Stomach (tissue), 9 donors: ENCODE measurements around the gene FGF14. TPM values are rescaled to one million over a fixed set of nuclear protein-coding genes. Genes with fewer than 3 reads are reported as not detected.
A peak's percentile ranks its signal among the peaks of the same experiment; 100 is the strongest.
"Not testable (repeated sequence)": the region's sequence is repeated elsewhere in the genome, so short reads cannot be mapped to it uniquely, and the experiment has no call there.

Experiments used
- DNase-seq, 2 donors: peaks; one replicate each; pipeline versions ENCODE4 v3.0.0 to v3.0.0-alpha.2; 2013 to 2019
- H3K27ac ChIP-seq, 5 donors: fragments of 200-600 bp in 4 of 5; sonication (generic) in 4 of 5; one replicate each; pipeline ENCODE4 v1.5.1; 2013 to 2019; ENCODE audit warnings: mild to moderate bottlenecking in 1 of 5, moderate library complexity in 1 of 5
- H3K27me3 ChIP-seq, 3 donors: fragments of 200-600 bp; sonication (generic); one replicate each; pipeline ENCODE4 v1.5.1; 2017 to 2019; ENCODE audit warnings: mixed run types in 1 of 3
- H3K36me3 ChIP-seq, 4 donors: fragments of 200-600 bp; sonication (generic); 1 replicate in 3 of 4; 2 replicates in 1 of 4; pipeline ENCODE4 v1.5.1; 2016 to 2019
- H3K4me1 ChIP-seq, 4 donors: fragments of 200-600 bp; sonication (generic); one replicate each; pipeline ENCODE4 v1.5.1; 2016 to 2019
- H3K4me3 ChIP-seq, 4 donors: fragments of 200-600 bp; sonication (generic) in 3 of 4; one replicate each; pipeline ENCODE4 v1.5.1; 2016 to 2019; ENCODE audit warnings: mild to moderate bottlenecking in 1 of 4
- H3K9me3 ChIP-seq, 4 donors: fragments of 200-600 bp; sonication (generic); one replicate each; pipeline ENCODE4 v1.5.1; 2016 to 2019
- EP300 ChIP-seq: sonication (generic); formaldehyde crosslinking; IDR thresholded peaks from one replicate; pipeline ENCODE4 v1.6.1; 2017; ENCODE audit warnings: antibody characterized with exemption
- POLR2A ChIP-seq, 4 donors: fragments of 450-650 bp; IDR thresholded peaks; one replicate each; pipeline ENCODE4 v1.6.1; 2016; ENCODE audit warnings: antibody characterized with exemption in 4 of 4, control low read depth in 2 of 4, mild to moderate bottlenecking in 1 of 4, moderate library complexity in 1 of 4
- POLR2AphosphoS5 ChIP-seq, 3 donors: sonication (generic); formaldehyde crosslinking; IDR thresholded peaks; one replicate each; pipeline ENCODE4 v1.6.1; 2016; ENCODE audit warnings: antibody characterized with exemption in 3 of 3
- WGBS, 5 donors: extraction: QIAGEN DNeasy Blood & Tissue Kit in 3 of 5; methylation state at CpG; one replicate each; pipeline versions ENCODE4 v1.1.5 to v1.1.7; 2013 to 2018; 5-methylcytosine and 5-hydroxymethylcytosine counted together
- intact Hi-C: fragments of 100-400 bp; cut with DNase I; formaldehyde crosslinking; loops from one replicate; pipeline ENCODE4 v1.15.1; 2023; ENCODE audit warnings: low total_unique reads
- polyA plus RNA-seq, 3 donors: library from polyadenylated mRNA; stranded (reverse); fragments of 200-250 nt; gene quantifications; one replicate each; pipeline ENCODE4 v1.2.3, GENCODE V29; 2013
- total RNA-seq, 5 donors: library from RNA; depleted of rRNA; stranded (reverse); fragments of >200 nt; gene quantifications; one replicate each; pipeline versions ENCODE4 v1.1.0 to v1.2.3, GENCODE V29; 2014 to 2016
- TF ChIP-seq, protein P1 (sequence below), 7 experiments: fragments of 450-650 bp in 4 of 7; fragments of 200-600 bp in 3 of 7; sonication (generic) in 3 of 7; IDR thresholded peaks; one replicate each; pipeline ENCODE4 v1.5.1; 2016 to 2019; ENCODE audit warnings: antibody characterized with exemption in 7 of 7, control low read depth in 2 of 7, mild to moderate bottlenecking in 1 of 7
- donor health status: healthy with polysubstance abuse.
- donor health status: Bipolar disorder and iron deficiency.
- donor health status: healthy.

Gene FGF14
- total and polyA plus RNA-seq, 8 donors = 0.08 to 6.6 (median 0.54) TPM

DNA sequence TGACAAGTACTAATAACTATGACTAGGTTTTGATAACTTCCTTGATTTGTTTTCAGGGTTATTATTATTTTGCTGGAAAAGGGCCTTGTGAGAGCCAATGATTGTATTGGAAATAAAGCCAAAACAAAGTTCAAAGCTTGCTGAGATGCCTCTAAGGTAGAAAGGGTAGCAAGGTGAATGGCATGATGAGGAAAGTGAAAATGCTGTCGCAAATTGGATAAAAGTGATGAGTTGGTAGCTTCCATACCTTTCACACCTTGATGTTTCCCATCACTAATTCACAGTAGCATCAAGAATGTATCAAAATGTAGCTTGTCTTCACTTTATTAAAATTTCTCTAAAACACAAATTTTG, 259.4 kb downstream of the FGF14 start:
- intact Hi-C loops = no loop called here
- Histone ChIP-seq H3K9me3 (no peaks in the 10 kb centered on the region), H3K36me3 (no peaks in the 10 kb centered on the region), H3K27ac (no peak overlapping the region), H3K4me3 (no peak overlapping the region), H3K4me1 (no peaks in the 10 kb centered on the region), H3K27me3 (no peaks in the 10 kb centered on the region)
- no peak for DNase-seq
- TF ChIP-seq POLR2A (IDR thresholded peaks at IDR 0.05) (no peak), EP300 (no peak), POLR2AphosphoS5 (IDR thresholded peaks at IDR 0.05) (no peak)
- TF ChIP-seq, protein P1, sequence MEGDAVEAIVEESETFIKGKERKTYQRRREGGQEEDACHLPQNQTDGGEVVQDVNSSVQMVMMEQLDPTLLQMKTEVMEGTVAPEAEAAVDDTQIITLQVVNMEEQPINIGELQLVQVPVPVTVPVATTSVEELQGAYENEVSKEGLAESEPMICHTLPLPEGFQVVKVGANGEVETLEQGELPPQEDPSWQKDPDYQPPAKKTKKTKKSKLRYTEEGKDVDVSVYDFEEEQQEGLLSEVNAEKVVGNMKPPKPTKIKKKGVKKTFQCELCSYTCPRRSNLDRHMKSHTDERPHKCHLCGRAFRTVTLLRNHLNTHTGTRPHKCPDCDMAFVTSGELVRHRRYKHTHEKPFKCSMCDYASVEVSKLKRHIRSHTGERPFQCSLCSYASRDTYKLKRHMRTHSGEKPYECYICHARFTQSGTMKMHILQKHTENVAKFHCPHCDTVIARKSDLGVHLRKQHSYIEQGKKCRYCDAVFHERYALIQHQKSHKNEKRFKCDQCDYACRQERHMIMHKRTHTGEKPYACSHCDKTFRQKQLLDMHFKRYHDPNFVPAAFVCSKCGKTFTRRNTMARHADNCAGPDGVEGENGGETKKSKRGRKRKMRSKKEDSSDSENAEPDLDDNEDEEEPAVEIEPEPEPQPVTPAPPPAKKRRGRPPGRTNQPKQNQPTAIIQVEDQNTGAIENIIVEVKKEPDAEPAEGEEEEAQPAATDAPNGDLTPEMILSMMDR (IDR thresholded peaks at IDR 0.05) = no peak
- 84 to 93% (median 85%) methylated on average over 1 of the region's 1 CpG for WGBS, 5 donors

DNA sequence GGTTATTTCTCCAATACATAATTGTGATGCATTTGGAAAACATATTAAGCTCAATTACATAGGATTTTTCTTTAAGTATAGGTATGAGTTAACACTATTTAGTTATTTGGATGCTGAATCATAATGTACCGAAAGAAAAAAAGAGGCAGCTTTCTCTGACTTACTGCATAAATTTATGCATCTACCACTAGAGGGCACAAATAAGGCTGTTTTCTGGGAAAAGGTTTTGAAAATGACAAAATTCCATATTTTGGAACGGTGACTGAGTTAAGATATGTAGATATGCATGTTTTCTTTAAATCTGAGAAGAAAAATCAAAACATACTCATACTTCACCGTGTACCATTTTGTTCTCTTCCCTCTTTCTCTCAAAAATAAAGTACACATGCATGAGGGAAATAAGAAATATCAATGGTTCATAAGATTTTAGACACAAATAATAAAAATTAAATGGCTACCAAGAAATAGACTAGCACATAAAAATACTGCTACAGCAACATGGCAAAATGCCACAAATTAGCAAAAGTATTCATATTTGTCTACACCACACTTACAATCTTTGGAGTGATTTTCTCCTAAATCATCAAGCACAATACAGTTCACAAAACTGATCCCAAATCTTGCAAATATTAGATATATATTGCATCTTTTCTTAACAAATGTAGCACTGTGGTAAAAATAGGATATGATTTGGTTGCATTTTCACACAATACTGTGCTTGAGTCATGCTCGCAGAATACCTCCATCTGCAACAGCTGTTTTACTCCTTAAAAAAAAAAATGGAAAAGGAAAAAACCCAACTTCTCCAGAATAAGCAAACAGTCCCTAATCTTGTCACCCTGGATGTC, 260.0 kb downstream of the FGF14 start:
- 25 to 41% (median 32%) methylated on average over 4 of the region's 4 CpGs for WGBS, 5 donors
- no peaks in the 10 kb centered on the region for H3K36me3 ChIP-seq
- intact Hi-C loops = no loop called here
- peaks cover 0 to 5% (median 0%) of the 10 kb centered on the region in 4 donors for H3K4me1 ChIP-seq
- H3K9me3 ChIP-seq = no peaks in the 10 kb centered on the region
- DNase-seq = peak in 1 of 2 donors; percentile 34
- H3K27me3 ChIP-seq = no peaks in the 10 kb centered on the region
- no peak overlapping the region for H3K4me3 ChIP-seq
- no peak for TF ChIP-seq POLR2A (IDR thresholded peaks at IDR 0.05)
- no peak for TF ChIP-seq POLR2AphosphoS5 (IDR thresholded peaks at IDR 0.05)
- TF ChIP-seq, protein P1 (IDR thresholded peaks at IDR 0.05) = peak in 5 of 7 experiments; percentile 16 to 55 (median 45)
- no peak for TF ChIP-seq EP300
- no peak overlapping the region for H3K27ac ChIP-seq

DNA sequence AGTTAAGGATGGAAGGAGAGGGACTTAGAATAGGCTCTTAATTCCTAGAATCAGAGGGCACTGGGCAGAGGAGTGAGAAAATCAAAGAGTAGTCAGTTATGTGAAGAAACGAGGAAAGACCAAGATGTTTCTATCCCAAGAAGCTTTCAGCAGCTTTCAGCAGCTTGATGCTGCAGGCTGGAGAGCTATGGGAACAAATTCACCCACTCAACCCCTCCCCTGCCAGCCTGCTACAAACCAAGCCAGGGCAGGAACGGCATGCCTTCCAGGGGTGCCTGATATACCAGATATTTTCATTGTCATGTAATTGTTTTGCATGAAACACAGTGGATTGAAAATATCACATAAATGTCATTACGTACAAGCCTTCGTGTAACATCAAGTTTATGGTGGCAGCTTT, 262.2 kb downstream of the FGF14 start:
- intact Hi-C loops = no loop called here

DNA sequence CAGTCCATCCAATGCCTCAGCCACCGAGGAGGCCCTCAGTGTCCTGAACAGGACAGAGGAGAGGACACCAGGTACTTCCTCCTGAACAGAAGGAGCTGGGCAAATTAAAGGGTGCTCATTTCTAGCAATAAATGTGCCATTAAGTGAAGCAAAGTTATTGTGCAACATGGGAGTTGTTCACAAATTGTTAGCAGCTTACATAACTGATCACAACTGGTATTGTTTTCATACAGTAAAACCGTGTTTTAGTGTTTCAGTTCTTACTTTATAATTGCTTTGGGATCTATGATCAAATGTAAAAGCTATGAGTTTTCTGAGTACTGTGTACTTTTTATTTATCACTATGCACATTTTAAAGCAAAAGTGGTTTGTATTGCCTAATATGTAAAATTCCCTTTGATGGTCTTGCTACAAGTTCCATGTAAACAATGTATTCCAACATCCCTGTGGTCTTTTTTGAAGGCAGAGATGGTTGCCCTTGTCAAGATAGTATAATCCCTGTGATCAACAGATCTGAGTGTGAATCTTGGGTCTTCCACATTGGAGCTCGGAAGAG, 263.1 kb downstream of the FGF14 start:
- Histone ChIP-seq H3K36me3 (no peaks in the 10 kb centered on the region), H3K27ac (no peak overlapping the region), H3K4me3 (no peak overlapping the region), H3K27me3 (no peaks in the 10 kb centered on the region), H3K4me1 (peaks cover 0 to 13% (median 0%) of the 10 kb centered on the region in 4 donors), H3K9me3 (no peaks in the 10 kb centered on the region)
- no peak for DNase-seq
- TF ChIP-seq POLR2A (IDR thresholded peaks at IDR 0.05) (no peak), EP300 (no peak), POLR2AphosphoS5 (IDR thresholded peaks at IDR 0.05) (no peak)
- TF ChIP-seq, protein P1 (IDR thresholded peaks at IDR 0.05) = no peak
- intact Hi-C loops = no loop called here
- WGBS, 5 donors = 73 to 83% (median 78%) methylated on average over 3 of the region's 3 CpGs

More for the DNA sequence above, 262.2 kb downstream of the FGF14 start:
- Histone ChIP-seq H3K4me1 (peaks cover 0 to 13% (median 0%) of the 10 kb centered on the region in 4 donors), H3K9me3 (no peaks in the 10 kb centered on the region), H3K27me3 (no peaks in the 10 kb centered on the region), H3K36me3 (no peaks in the 10 kb centered on the region), H3K27ac (no peak overlapping the region), H3K4me3 (no peak overlapping the region)
- no peak for DNase-seq
- 72 to 80% (median 76%) methylated on average over 4 of the region's 4 CpGs for WGBS, 5 donors
- TF ChIP-seq POLR2AphosphoS5 (IDR thresholded peaks at IDR 0.05) (no peak), POLR2A (IDR thresholded peaks at IDR 0.05) (no peak), EP300 (no peak)
- TF ChIP-seq, protein P1 (IDR thresholded peaks at IDR 0.05) = no peak

DNA sequence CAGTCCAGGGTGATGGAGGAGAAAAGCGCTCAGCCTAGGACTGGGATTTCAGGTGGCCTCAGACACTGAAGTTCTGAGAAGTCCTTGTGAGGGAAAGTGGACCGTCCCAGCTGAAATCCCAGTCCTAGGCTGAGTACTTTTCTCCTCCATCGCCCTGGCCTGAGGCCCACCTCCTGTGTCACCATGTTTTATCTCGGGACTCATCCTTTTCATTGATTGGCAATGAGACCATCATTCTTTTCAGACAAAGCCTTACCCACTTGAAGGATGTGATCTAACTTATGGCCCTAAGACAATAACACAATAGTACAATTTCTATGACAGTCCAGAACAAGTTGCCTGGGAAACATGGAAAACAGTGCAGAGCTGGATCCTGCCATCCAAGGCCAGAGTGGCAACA, 263.9 kb downstream of the FGF14 start:
- H3K27ac ChIP-seq, H3K9me3 ChIP-seq, intact Hi-C loops, DNase-seq, H3K36me3 ChIP-seq, H3K4me3 ChIP-seq, H3K27me3 ChIP-seq: not testable (repeated sequence)
- 85 to 95% (median 93%) methylated on average over 4 of the region's 4 CpGs for WGBS, 5 donors
- peaks cover 0 to 13% (median 0%) of the 10 kb centered on the region in 4 donors for H3K4me1 ChIP-seq
